ENCODE measurements around the gene KIRREL3.

Gene KIRREL3

GRCh38 chr11:126485021-126485792 is 515.4 kb downstream of the KIRREL3 start:
- no peak for DNase-seq (ENCODE audit: low spot score)

GRCh38 chr11:126484266-126484665 is 516.3 kb downstream of the KIRREL3 start:
- DNase-seq (ENCODE audit: low spot score): no peak

DNA sequence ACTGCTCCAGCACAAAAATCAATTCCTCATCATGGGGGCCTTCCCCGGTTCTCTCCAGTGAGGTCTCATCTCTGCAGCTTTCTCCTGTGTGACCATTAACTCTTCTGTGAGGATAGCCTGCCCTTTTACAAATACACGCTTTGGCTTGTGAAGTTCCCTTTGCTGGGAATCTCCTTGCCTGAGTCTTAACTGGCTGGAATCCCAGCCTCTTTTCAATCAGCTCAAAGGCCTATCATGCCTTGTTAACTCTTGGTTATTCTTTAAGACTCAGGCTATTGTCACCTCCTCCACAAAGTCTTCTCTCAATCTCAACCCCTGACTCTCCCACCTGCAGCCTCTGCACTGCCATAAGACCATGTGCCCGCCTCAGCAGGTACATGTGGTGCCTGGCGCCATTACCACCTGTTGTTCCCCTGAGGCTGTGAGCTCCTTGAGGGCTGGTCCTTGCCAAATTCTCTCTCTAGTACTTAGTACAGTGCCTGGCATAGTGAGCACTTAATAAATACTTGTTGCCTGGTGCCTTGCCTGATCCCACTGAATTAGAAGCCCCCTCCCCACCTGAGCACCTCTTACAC is 516.9 kb downstream of the KIRREL3 start:
- no peak for DNase-seq (ENCODE audit: low spot score)

DNA sequence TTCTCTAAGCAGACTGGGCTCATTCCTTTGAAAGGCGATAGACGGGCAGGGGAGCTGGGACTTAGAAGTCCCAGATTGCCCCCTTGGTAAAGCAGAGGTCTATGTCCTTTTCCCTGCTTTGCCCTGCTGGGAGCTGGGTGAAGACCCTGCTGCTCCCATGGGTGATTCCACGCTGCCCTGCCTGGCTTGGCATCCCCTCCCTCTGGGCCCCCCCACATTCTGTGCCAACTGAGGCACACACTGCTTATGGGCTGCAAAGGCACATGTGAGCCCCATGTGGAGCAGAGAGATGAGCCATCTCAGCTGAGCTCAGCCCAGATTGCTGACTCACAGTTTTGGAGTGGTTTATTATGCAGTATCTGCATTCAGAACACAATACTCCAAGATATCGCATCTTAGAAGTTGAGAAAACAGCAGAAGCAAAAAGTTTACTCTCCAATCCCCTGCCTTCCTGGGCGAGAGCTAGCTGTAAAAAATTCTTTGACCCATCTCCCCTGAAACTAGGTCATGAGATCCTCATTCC is 517.9 kb downstream of the KIRREL3 start:
- no peak for DNase-seq (ENCODE audit: low spot score)

DNA sequence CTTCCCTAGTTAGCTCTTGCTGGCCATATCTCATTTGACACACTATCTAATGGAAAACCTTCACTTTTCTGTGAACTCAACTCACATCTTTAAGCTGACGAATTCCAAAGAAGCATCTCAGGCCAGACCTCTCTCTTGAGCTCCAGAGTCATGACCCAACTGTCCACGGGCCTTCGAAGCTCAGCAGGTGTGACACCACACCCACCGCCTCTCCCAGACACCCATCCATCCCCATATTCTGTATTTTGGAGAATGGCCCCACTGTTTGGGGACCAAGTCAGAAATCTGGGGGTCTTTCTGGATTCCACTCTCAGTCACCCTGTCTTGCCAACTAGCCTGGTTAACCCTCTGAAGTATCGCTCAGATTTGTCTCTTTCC is 519.3 kb downstream of the KIRREL3 start:
- no peak for DNase-seq (ENCODE audit: low spot score)

- peak; percentile 80 for DNase-seq (ENCODE audit: low spot score)
Observed at GRCh38 chr11:126480410-126481302, 519.9 kb downstream of the KIRREL3 start.

- no peak for DNase-seq (ENCODE audit: low spot score)
Observed at GRCh38 chr11:126480015-126480409, 520.6 kb downstream of the KIRREL3 start.

GRCh38 chr11:126479178-126479930 is 521.2 kb downstream of the KIRREL3 start:
- no peak for DNase-seq (ENCODE audit: low spot score)

DNA sequence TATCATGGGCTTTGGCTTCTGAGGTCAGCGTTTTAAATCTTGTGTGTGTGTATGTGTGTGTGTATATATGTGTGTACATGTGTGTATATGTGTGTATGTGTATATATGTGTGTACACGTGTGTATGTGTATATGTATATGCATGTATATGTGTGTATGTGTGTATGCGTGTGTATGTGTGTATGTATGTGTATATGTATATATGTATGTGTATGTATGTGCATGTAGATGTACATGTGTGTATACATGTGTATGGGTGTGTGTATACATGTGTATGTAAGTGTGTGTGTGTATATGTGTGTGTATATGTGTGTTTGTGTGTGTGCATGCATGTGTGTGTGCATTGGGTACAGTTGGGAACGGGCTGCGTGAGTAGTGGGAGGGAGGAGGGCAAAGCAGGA is 522.1 kb downstream of the KIRREL3 start:
- DNase-seq (ENCODE audit: low spot score): no peak

GRCh38 chr11:126477535-126478305 is 522.9 kb downstream of the KIRREL3 start:
- DNase-seq (ENCODE audit: low spot score): no peak

- DNase-seq (ENCODE audit: low spot score): no peak
Observed at GRCh38 chr11:126476977-126477376, 523.6 kb downstream of the KIRREL3 start.

DNA sequence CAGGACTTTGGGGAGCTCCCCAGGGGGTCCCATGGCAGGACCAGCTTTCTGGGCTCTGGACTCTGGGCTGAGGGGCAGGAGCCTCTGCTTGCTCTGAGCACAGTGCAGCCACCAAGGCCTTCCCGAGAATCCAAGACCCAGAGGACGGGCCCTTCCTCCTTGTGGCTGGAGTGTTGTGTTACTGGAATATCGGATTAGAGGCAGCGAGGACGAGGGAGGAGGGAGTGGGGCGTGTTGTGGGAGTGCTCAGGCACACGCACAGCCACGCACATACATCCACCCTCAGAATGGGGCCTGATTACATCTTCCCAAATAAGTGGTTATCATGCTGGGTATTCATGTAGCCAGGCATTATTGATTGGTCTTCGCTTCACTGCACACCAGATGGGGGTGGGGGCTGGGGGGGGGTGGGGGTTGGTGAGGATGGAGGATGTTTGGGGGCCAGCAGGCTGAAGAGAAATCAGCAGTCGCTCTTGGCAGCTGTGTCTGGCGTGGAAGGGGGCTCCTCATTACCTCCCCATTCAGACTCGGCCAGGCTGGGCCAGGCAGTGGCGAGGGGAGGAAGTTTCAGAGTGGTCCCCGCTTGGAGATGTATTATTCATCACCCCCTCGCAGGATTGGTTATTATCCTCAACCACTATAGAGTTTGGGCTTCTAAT is 524.2 kb downstream of the KIRREL3 start:
- no peak for DNase-seq (ENCODE audit: low spot score)

DNA sequence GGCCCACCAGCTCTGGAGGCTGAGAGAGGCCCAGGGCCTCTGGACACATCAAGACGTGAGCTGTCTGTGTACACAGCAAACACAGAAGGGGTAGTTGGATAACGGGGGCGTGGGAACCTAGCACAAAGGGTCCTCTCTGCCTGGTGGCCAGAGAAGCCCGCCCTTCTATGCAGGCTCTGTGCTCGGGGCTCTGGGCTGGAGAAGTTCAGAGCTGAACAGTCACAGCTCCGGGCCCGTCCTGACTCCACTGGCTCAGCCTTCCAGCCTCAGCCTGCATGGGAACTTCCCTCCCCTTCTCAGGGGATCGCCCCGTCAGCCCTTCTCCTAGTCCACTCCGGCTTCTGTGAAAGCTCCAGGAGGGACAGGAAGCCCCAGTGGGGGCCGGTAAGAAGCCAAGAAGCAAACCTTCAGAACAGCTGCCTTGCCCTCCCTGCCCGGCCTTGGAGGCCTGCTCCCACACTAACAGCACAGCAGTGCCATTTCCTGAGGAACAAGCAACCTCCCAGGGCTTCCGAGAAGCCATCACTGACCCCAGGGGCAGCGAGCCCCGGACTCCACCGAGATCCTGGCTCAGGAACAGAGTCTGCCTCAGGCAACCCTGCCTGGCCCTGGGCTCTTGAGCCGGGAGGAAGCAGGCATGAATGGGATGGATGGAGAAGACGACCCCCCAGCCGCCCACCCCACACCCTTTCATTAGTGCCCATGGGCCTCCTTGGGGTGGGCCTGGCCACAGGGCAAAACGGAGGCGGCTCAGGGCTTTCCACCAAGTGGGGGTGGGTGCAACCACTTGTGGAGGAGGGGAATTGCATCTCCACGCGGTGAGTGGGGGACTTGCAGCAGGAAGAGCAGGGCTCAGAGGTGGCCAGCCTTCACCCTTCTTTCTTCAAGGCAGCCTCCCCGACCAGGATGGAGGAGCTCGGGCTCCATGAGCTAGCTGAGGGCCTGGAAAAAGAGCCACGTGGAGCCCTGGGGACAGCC is 525.3 kb downstream of the KIRREL3 start:
- DNase-seq (ENCODE audit: low spot score): no peak

DNA sequence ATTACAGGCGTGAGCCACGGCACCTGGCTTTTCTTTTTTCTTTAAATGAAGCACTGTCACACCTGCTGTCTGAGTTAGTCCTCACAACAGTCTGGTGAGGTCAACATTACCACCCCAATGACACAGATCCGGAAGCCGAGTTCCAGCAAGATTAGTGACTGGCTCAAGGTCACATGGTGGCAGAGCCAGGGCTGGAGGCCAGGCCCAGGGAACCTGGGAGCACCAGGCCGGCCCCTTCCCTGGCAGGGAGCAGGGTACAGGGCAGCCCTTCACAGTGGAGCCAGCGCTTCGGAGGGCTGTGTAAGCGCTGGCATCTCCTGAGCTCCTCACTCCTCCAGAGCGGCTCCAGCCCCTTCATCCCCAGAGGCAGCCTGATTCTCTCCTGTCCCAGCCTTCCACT is 526.4 kb downstream of the KIRREL3 start:
- DNase-seq (ENCODE audit: low spot score): no peak

GRCh38 chr11:126473269-126473668 is 527.3 kb downstream of the KIRREL3 start:
- no peak for DNase-seq (ENCODE audit: low spot score)

- no peak for DNase-seq (ENCODE audit: low spot score)
Observed at GRCh38 chr11:126469311-126469710, 531.3 kb downstream of the KIRREL3 start.

DNA sequence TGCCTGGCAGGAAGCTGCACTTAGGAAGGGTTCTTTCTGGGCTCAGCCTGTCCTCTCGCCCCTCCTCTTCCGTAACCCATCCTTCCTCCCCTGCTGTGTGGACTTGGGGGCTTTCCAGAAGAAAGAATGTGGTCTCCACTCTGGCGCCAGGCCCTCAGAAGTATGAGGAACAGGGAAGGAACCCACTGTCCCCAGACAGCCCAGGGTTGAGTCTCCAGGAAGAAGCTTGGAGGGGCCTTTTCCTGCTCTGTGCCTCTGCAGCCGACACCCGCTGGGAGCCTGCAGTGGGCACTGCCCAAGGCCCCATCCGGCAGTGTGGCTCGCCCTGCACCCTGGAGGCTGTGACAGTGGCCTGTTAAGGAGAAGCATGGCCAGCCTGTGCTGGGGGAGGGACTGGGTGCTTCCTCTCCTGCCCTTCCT is 532.5 kb downstream of the KIRREL3 start:
- no peak for DNase-seq (ENCODE audit: low spot score)

GRCh38 chr11:126467471-126467870 is 533.1 kb downstream of the KIRREL3 start:
- DNase-seq (ENCODE audit: low spot score): no peak

DNA sequence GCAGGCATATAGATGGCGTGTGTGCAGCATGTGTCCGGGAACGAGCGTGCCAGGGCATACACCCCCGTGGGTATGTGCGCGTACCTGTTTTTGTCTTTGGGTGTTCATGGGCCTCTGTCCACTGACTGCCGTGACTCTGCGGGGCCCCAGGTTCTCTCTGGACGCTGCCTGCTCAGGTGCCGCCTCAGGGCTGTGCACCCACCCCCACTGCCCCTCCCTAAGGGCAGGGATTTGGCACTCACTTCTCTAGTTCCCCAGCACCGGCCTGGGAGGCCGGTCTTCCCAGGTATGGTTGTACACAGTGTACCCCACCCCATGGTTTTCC is 533.6 kb downstream of the KIRREL3 start:
- no peak for DNase-seq (ENCODE audit: low spot score)
